Smooth muscle cell (in vitro differentiated cells): ENCODE measurements around the gene PPP1R37. TPM values are rescaled to one million over a fixed set of nuclear protein-coding genes. Genes with fewer than 3 reads are reported as not detected.

Source experiments
- DNase-seq: peaks from one replicate; lab custom pipeline; 2025; ENCODE audit not compliant: unreplicated experiment; lab: John Stamatoyannopoulos, UW
- H2AFZ ChIP-seq: fragments of 200-600 bp; sonication (generic); 2 replicates; pipeline ENCODE4 v1.6.0; 2016; ENCODE audit warnings: antibody characterized with exemption, low read depth, mild to moderate bottlenecking
- H3F3A ChIP-seq: fragments of 200-600 bp; sonication (generic); 2 replicates; pipeline ENCODE4 v1.6.0; 2017; ENCODE audit warnings: antibody characterized with exemption, low read depth
- H3K27ac ChIP-seq: fragments of 200-600 bp; sonication (generic); 2 replicates; pipeline ENCODE4 v1.5.1; 2016; ENCODE audit warnings: low read depth, mild to moderate bottlenecking
- H3K27me3 ChIP-seq: fragments of 200-600 bp; sonication (generic); 2 replicates; pipeline ENCODE4 v1.6.1; 2016; ENCODE audit warnings: low read depth, mild to moderate bottlenecking
- H3K36me3 ChIP-seq: fragments of 200-600 bp; sonication (generic); 2 replicates; pipeline ENCODE4 v1.5.1; 2016; ENCODE audit warnings: low read depth
- H3K4me1 ChIP-seq: fragments of 200-600 bp; sonication (generic); 2 replicates; pipeline ENCODE4 v1.5.1; 2016; ENCODE audit warnings: low read depth
- H3K4me2 ChIP-seq: fragments of 200-600 bp; sonication (generic); 2 replicates; pipeline ENCODE4 v1.6.0; 2016; ENCODE audit warnings: mild to moderate bottlenecking
- H3K4me3 ChIP-seq: fragments of 200-600 bp; sonication (generic); 2 replicates; pipeline ENCODE4 v1.5.1; 2016; ENCODE audit warnings: mild to moderate bottlenecking
- H3K79me2 ChIP-seq: fragments of 200-600 bp; sonication (generic); 2 replicates; pipeline ENCODE4 v1.6.0; 2016; ENCODE audit warnings: low read depth, mild to moderate bottlenecking
- H3K9ac ChIP-seq: fragments of 200-600 bp; sonication (generic); 2 replicates; pipeline ENCODE4 v1.6.0; 2016; ENCODE audit warnings: low read depth
- H3K9me3 ChIP-seq: fragments of 200-600 bp; sonication (generic); replicated peaks from 2 replicates; pipeline ENCODE4 v1.5.1; 2016; ENCODE audit warnings: low read depth
- H4K20me1 ChIP-seq: fragments of 200-600 bp; sonication (generic); 2 replicates; pipeline ENCODE4 v1.6.0; 2016; ENCODE audit warnings: low read depth
- WGBS: methylation state at CpG from one replicate; pipeline ENCODE4 v1.1.7; 2016; ENCODE audit warnings: low lambda C conversion rate; 5-methylcytosine and 5-hydroxymethylcytosine counted together
- polyA plus RNA-seq: library from polyadenylated mRNA; unstranded; fragments of >200 nt; fragmentation: Nextera tagmentation; extraction: Ambion mirVana; gene quantifications from 2 replicates; pipeline ENCODE4 v1.2.1, GENCODE V29; 2016
- total RNA-seq: library from RNA; depleted of rRNA; stranded (reverse); fragments of >200 nt; gene quantifications from 2 replicates; pipeline ENCODE4 v1.2.3, GENCODE V29; 2014
- TF ChIP-seq, protein P1 (sequence below): fragments of 200-600 bp; sonication (generic); IDR thresholded peaks from 2 replicates; pipeline ENCODE4 v1.5.1; 2017; ENCODE audit warnings: borderline replicate concordance, mild to moderate bottlenecking, antibody characterized with exemption; ENCODE audit not compliant: insufficient read depth, poor library complexity, severe bottlenecking

PPP1R37 gene
- total and polyA plus RNA-seq, 2 experiments from 2014 or later: 8.2 to 11.7 TPM

DNA sequence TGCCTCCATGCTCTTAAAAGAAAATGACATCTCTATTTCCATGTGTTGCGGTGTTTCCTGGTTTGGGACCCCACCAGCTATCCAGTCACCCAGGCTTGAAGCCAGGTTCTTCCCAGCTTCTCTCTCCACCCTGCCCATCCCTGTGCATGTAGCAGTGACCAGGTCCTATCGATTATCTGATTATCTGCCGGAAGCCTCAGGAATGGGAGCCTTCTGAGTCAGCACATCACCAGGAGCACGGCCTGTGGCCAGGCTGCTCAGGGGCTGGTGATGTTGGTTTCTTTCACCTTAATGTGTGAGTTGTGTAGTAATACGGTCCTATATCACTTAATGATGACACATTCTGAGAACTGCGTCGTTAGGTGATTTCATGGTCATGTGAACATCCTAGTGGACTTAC lies 33.7 kb downstream of the PPP1R37 start:
- Histone ChIP-seq H2AFZ (no peak overlapping the region), H3K4me3 (no peak overlapping the region), H3K4me2 (no peak overlapping the region), H3F3A (no peaks in the 10 kb centered on the region), H4K20me1 (peaks cover 99% of the 10 kb centered on the region), H3K9me3 (no peaks in the 10 kb centered on the region), H3K27ac (no peak overlapping the region), H3K79me2 (peaks cover 53% of the 10 kb centered on the region), H3K36me3 (no peaks in the 10 kb centered on the region), H3K4me1 (peaks cover 5% of the 10 kb centered on the region), H3K9ac (no peak overlapping the region), H3K27me3 (no peaks in the 10 kb centered on the region)
- TF ChIP-seq, protein P1, sequence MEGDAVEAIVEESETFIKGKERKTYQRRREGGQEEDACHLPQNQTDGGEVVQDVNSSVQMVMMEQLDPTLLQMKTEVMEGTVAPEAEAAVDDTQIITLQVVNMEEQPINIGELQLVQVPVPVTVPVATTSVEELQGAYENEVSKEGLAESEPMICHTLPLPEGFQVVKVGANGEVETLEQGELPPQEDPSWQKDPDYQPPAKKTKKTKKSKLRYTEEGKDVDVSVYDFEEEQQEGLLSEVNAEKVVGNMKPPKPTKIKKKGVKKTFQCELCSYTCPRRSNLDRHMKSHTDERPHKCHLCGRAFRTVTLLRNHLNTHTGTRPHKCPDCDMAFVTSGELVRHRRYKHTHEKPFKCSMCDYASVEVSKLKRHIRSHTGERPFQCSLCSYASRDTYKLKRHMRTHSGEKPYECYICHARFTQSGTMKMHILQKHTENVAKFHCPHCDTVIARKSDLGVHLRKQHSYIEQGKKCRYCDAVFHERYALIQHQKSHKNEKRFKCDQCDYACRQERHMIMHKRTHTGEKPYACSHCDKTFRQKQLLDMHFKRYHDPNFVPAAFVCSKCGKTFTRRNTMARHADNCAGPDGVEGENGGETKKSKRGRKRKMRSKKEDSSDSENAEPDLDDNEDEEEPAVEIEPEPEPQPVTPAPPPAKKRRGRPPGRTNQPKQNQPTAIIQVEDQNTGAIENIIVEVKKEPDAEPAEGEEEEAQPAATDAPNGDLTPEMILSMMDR: no peak
- 86% methylated on average over 7 of the region's 7 CpGs for WGBS
- DNase-seq: no peak

DNA sequence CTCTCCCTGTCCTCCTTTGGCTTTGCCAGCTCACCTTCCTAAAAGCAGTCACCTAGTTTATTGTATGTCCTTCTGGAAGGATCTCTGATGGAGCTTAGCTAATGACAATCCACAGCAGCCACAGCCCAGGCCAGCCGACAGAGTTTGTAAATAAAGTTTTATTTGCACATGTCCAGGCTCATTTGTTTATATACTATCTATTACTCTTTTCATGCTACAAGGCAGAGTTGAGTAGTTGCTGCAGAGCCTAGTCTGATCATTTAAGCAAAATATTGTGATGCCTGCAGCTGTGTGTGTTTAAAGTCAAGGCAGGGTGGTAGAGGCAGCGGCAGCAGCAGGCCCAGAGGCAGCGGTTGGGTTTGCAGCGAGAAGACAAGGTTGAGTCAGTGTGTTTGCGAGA lies 35.2 kb downstream of the PPP1R37 start:
- DNase-seq: no peak
- TF ChIP-seq, protein P1: no peak
- H3K79me2 ChIP-seq: peaks cover 56% of the 10 kb centered on the region
- no peak overlapping the region for H3K4me3 ChIP-seq
- H3K27ac ChIP-seq: no peak overlapping the region
- peaks cover 99% of the 10 kb centered on the region for H4K20me1 ChIP-seq
- H3K36me3 ChIP-seq: no peaks in the 10 kb centered on the region
- 94% methylated on average over 5 of the region's 5 CpGs for WGBS
- no peak overlapping the region for H2AFZ ChIP-seq
- no peak overlapping the region for H3K9ac ChIP-seq
- H3F3A ChIP-seq: no peaks in the 10 kb centered on the region
- no peaks in the 10 kb centered on the region for H3K9me3 ChIP-seq
- no peak overlapping the region for H3K4me2 ChIP-seq
- H3K4me1 ChIP-seq: peaks cover 5% of the 10 kb centered on the region
- H3K27me3 ChIP-seq: no peaks in the 10 kb centered on the region

DNA sequence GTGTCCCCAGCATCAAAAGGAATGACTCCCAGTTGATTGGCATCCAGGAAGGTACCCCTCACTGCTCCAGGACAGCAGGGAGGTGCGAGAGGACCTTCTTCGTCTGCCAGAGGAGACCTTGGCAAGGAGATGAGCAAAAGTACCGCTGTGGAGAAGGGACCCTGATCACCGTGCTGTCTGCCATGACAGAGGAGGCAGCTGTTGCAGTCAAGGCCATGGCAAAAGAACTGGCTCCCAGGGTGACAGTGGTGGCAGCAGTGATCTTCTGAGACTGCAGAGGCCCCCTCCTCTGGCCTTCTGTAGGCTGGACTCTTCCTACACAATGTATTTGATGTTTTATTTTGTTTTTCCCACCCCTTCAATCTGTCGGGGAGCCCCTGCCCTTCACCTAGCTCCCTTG lies 35.8 kb downstream of the PPP1R37 start:
- Histone ChIP-seq H3K27ac (no peak overlapping the region), H3F3A (no peaks in the 10 kb centered on the region), H3K4me2 (no peak overlapping the region), H3K9me3 (no peaks in the 10 kb centered on the region), H3K4me3 (no peak overlapping the region), H3K79me2 (peaks cover 60% of the 10 kb centered on the region), H3K4me1 (peaks cover 5% of the 10 kb centered on the region), H3K36me3 (no peaks in the 10 kb centered on the region), H3K27me3 (no peaks in the 10 kb centered on the region), H3K9ac (no peak overlapping the region), H4K20me1 (peaks cover 99% of the 10 kb centered on the region), H2AFZ (no peak overlapping the region)
- no peak for DNase-seq
- WGBS: 96% methylated on average over 5 of the region's 5 CpGs
- TF ChIP-seq, protein P1: no peak

DNA sequence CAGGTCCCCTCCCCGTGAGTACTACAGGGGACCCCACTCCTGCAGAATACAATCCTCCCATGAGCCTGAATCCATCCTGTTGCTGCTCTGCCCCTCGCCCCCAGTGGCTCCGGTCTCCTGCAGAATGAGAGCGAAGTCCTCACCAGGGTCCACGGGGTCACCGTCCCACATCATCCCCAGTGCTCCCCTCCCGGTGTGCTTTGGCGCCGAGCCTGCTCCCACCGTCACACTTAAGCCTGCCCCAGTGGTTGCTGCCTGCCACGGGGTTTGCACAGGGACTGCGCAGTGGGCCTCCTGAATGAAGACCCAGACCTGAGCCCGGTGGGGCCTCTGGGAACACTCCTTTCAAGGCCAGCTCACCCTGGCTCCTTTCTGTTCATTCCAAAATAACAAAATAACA lies 37.3 kb downstream of the PPP1R37 start:
- Histone ChIP-seq H3K4me1 (peaks cover 5% of the 10 kb centered on the region), H4K20me1 (peaks cover 98% of the 10 kb centered on the region), H3K9me3 (no peaks in the 10 kb centered on the region), H3K79me2 (peaks cover 53% of the 10 kb centered on the region), H2AFZ (no peak overlapping the region), H3K27me3 (no peaks in the 10 kb centered on the region), H3K4me2 (no peak overlapping the region), H3K4me3 (no peak overlapping the region), H3K36me3 (no peaks in the 10 kb centered on the region), H3K27ac (no peak overlapping the region), H3F3A (no peaks in the 10 kb centered on the region), H3K9ac (no peak overlapping the region)
- TF ChIP-seq, protein P1: no peak
- DNase-seq: no peak
- 96% methylated on average over 13 of the region's 13 CpGs for WGBS
